Mesenteric fat pad (tissue), 1 donor: ENCODE results near the gene VANGL2. TPM values are rescaled to one million over a fixed set of nuclear protein-coding genes. Genes with fewer than 3 reads are reported as not detected.

Source experiments
- DNase-seq: peaks from one replicate; pipeline ENCODE4 v3.0.0-alpha.2; 2020; ENCODE audit warnings: low spot score
- total RNA-seq: library from RNA; stranded (reverse); fragmentation: NEBNext Ultra II Directional; extraction: Animal tissue kit (Norgen Biotek cat#: 25700); gene quantifications from one replicate; pipeline ENCODE4 v1.2.1, GENCODE V29; 2021
- donor health status: DM: yes; HTN: yes; CAD: no.

The VANGL2 gene
- total RNA-seq, 1 donor from 2014 or later = 1.7 TPM

DNA sequence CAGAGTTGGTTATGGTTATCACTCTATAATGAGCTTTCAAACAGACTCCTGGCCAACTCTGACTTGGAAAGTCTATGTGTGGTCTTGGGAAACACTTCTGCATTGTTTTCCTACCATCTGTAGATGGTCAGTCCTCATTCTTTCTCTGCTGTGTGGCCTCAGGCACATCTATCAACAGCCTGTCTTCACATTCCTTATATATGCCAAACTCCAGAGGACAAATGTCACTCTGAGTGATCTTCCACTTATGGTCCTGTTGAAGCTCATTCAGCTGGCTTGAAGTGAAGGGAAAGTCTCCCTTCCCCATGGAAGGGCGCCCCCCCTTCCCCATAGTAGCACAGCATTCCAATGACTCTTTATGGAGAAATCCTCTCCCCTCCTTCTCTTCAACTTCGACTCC, 58.7 kb downstream of the VANGL2 start:
- DNase-seq = no peak

- no peak for DNase-seq
Observed at GRCh38 chr1:160459687-160460086, 59.3 kb downstream of the VANGL2 start.

- DNase-seq = no peak
Observed at GRCh38 chr1:160460214-160460642, 59.9 kb downstream of the VANGL2 start.

GRCh38 chr1:160460683-160461287, 60.4 kb downstream of the VANGL2 start:
- no peak for DNase-seq

DNA sequence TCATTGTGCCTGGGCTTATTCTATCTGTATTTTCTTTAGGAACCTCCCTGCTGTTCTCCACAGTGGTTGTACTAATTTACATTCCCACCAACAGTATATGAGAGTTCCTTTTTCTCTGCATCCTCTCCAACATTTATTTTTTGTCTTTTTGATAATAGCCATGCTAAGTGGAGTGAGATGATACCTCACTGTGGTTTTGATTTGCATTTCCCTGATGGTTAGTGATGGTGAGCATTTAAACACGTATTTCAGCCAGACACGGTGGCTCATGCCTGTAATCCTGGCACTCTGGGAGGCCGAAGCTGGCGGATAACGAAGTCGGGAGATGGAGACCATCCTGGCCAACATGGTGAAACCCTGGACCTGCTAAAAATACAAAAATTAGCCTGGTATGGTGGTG, 64.8 kb downstream of the VANGL2 start:
- no peak for DNase-seq

DNA sequence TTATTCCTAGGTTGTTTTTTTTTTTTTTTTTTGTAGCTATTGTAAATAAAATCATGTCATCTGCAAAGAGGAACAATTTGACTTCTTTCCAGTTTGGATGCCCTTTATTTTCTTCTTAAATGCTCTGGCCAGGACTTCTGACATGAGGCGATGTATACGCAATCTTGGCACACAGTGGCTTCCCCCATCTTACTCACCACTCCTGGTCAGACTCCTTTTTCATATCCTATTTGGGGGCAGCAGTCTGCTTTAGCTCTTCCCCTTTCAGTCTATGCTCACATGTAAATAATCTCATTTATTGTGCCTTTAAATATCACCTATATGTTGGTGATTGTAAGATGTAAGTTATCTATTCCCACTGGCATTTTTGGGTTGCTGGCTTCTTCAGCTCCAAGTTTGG, 66.6 kb downstream of the VANGL2 start:
- DNase-seq = no peak

- no peak for DNase-seq
Observed at GRCh38 chr1:160467576-160467975, 67.2 kb downstream of the VANGL2 start.

DNA sequence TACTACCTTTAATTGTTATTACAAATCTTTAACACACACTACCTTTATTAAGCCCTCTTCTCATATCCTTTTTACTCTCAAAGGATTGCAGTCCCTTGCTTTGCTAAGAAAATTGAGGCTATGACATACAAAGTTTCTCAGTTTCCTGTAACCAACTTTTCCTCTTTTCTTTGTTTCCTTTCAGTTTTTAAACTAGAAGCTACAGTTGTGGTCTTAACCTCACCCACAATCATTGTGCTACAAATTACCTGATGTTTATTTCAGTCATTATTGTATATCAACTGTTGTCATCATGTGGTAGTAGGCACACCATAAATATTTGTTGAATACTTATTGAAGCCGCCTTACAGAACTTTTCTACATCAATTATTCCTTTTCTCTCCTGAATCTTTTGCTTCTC, 70.9 kb downstream of the VANGL2 start:
- DNase-seq = no peak

GRCh38 chr1:160472112-160472511, 71.7 kb downstream of the VANGL2 start:
- no peak for DNase-seq

GRCh38 chr1:160474392-160475242, 74.3 kb downstream of the VANGL2 start:
- DNase-seq = no peak

Other genes starting within 250 kb of the VANGL2 start
- 0.39 TPM for gene ATP1A4, start 249.0 kb upstream of the VANGL2 start, total RNA-seq
- 0.39 TPM for gene CASQ1, start 210.0 kb upstream of the VANGL2 start, total RNA-seq
- 486 TPM for gene PEA15, start 195.2 kb upstream of the VANGL2 start, total RNA-seq
- 127 TPM for gene DCAF8, start 138.0 kb upstream of the VANGL2 start, total RNA-seq
- gene PEX19, start 115.4 kb upstream of the VANGL2 start, total RNA-seq = 144 TPM
- 228 TPM for gene COPA, start 57.3 kb upstream of the VANGL2 start, total RNA-seq
- 102 TPM for gene NCSTN, start 57.2 kb upstream of the VANGL2 start, total RNA-seq
- gene NHLH1, start 33.5 kb upstream of the VANGL2 start, total RNA-seq = 0.42 TPM
- gene SLAMF6, start 122.7 kb downstream of the VANGL2 start, total RNA-seq = 1.2 TPM
- 17.1 TPM for gene CD84, start 178.9 kb downstream of the VANGL2 start, total RNA-seq
- 0.84 TPM for gene SLAMF1, start 246.5 kb downstream of the VANGL2 start, total RNA-seq